ENCODE data around the gene ZNF611. TPM values are rescaled to one million over a fixed set of nuclear protein-coding genes. Genes with fewer than 3 reads are reported as not detected.

Gene ZNF611
- total RNA-seq, 1 donor from 2014 or later, result 16.1 TPM

DNA sequence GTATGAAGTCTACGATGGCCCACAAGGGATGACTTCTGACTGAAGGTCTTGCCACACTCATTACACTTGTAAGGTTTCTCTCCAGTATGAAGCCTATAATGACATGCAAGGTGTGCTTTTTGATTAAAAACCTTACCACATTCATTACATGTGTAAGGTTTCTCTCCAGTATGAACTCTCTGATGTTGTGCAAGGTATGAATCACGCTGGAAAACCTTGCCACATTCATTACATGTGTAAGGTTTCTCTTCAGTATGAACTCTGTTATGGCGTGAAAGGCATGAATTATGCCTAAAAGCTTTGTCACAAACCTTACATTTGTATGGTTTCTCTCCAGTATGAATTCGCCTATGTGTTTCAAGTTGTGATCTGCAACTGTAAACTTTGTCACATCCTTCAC, 81.7 kb downstream of the ZNF611 start:
- Mint-ChIP-seq H3K4me1 (ENCODE audit: unreplicated experiment) (peaks cover 17% of the 10 kb centered on the region), H3K4me3 (ENCODE audit: unreplicated experiment) (no peak overlapping the region), H3K36me3 (ENCODE audit: unreplicated experiment) (peaks cover 59% of the 10 kb centered on the region), H3K27ac (ENCODE audit: unreplicated experiment) (no peak overlapping the region), H3K9me3 (ENCODE audit: unreplicated experiment) (no peaks in the 10 kb centered on the region), H3K27me3 (ENCODE audit: unreplicated experiment) (no peaks in the 10 kb centered on the region)
- TF ChIP-seq, protein P1, sequence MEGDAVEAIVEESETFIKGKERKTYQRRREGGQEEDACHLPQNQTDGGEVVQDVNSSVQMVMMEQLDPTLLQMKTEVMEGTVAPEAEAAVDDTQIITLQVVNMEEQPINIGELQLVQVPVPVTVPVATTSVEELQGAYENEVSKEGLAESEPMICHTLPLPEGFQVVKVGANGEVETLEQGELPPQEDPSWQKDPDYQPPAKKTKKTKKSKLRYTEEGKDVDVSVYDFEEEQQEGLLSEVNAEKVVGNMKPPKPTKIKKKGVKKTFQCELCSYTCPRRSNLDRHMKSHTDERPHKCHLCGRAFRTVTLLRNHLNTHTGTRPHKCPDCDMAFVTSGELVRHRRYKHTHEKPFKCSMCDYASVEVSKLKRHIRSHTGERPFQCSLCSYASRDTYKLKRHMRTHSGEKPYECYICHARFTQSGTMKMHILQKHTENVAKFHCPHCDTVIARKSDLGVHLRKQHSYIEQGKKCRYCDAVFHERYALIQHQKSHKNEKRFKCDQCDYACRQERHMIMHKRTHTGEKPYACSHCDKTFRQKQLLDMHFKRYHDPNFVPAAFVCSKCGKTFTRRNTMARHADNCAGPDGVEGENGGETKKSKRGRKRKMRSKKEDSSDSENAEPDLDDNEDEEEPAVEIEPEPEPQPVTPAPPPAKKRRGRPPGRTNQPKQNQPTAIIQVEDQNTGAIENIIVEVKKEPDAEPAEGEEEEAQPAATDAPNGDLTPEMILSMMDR (IDR thresholded peaks at IDR 0.05), result no peak
- no peak for DNase-seq (ENCODE audit: extremely low spot score, unreplicated experiment)

Other genes with a start within 250 kb of the ZNF611 start
- 22.8 and 29.2 TPM in 2 replicates for gene ZNF808, start 207.4 kb downstream of the ZNF611 start, total RNA-seq
- 15.6 and 16.1 TPM in 2 replicates for gene ZNF701, start 164.8 kb downstream of the ZNF611 start, total RNA-seq
- 55.6 and 58.1 TPM in 2 replicates for gene ZNF83, start 96.7 kb downstream of the ZNF611 start, total RNA-seq
- 10.2 and 10.8 TPM in 2 replicates for gene ZNF600, start 51.7 kb upstream of the ZNF611 start, total RNA-seq
- gene ZNF28, start 86.6 kb upstream of the ZNF611 start, total RNA-seq, result 16.6 and 20.4 TPM in 2 replicates
- gene ZNF468, start 122.6 kb upstream of the ZNF611 start, total RNA-seq, result 16.0 and 16.9 TPM in 2 replicates
- gene ZNF320, start 162.6 kb upstream of the ZNF611 start, total RNA-seq, result 18.7 and 20.1 TPM in 2 replicates
- gene ZNF888, start 188.4 kb upstream of the ZNF611 start, total RNA-seq, result 3.2 and 4.0 TPM in 2 replicates
- 9.0 and 10.6 TPM in 2 replicates for gene ZNF816, start 227.8 kb upstream of the ZNF611 start, total RNA-seq